ENCODE data around the gene INHBE.
"Not testable (repeated sequence)": the region's sequence is repeated elsewhere in the genome, so short reads cannot be mapped to it uniquely, and the experiment has no call there.

The INHBE gene

DNA sequence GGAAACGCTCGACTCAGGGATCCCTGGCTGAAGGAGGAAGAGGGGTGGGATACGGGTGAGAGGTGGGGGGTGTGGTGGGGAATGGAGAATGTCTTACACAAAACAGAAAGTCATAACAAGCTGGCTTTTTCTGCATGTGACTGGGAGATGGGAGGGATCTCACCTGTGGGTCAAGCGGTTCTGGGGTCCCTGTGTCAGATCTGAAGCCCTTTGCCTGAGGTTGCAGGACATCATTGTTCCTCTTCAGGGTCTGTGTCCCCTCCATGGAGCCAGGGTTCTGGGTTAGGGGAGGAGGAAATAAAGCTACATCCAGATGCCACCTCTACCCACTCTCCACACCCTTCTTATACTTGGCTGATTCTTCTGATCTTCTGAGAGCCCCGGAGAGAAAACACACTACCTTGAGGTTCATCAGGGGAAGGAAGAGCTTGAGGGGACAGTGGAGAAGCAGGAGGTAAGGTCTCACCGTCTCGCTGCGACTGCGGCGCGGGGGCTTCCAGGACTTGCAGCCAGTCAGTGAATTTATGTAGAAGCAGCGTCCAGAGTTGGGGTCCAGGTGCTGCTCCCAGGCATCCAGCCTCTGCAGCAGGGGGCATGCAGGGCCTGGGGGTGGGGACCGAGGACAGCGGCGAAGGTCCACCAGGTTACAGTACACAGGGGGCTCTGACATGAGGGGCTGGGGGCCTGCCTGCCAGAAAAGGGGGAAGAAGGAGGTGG, 22.0 kb downstream of the INHBE start:
- no peak for DNase-seq

DNA sequence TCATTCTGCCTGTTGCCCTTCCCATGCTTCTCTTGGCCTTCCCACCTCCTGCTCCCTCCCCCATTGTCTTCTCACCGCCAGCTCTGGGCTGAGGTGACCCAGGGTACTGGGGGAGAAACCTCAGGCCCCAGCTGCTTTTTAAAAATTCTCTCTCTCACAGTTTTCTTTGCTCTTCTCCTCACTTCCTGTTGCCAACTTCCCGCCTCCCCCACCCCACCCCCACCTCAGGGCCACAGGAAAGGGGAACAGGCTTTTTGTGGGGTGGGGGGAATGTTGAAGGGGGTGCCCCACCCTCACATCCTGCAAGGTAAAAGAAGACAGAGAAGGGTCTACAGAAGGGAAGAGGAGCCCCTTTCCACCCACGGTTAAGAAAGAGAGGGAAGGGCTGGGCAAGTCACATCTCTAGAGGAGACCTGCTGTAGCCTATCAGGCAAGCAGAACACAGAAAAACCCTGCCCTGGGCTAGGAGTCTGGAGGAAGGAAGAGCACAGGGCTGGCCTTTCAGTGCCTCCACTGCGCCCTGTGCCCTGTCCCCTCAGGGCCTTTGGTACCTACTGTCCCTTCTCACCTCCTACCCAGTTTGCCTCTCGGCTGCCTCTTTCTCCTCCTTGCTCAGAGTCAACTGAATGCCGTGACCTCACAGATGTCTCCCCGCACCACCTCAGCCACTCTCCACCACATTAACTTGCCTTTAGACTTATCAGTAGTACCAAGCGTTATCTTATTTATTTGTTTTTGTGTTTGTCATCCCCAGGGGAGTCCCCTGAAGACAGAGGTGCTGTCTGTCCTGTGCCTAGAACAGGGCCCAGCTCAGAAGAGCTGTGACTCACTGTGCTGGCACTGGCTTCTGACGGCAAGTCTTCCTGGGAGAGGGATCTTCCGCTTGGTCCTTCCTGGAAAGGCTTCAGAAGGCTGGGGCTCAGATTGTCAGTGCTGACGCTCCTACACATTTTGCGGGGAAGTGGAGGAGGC, 22.9 kb downstream of the INHBE start:
- DNase-seq: no peak

DNA sequence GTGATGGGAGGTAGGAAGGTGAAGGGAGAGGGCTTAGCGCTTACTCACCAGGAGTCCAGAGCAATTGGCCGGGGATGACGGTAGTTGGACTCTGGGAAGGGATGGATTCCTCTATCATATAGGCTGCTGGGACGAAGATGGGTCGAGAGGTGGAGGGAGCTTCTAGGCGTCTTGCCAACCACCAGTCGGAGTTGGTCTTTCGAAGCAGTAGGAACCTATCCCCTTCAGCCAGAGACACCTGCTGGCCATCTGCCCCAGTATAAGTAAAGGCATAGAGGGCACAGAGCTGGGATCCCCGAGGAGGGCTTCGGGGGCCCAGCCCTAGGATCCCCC, 23.9 kb downstream of the INHBE start:
- DNase-seq: no peak

DNA sequence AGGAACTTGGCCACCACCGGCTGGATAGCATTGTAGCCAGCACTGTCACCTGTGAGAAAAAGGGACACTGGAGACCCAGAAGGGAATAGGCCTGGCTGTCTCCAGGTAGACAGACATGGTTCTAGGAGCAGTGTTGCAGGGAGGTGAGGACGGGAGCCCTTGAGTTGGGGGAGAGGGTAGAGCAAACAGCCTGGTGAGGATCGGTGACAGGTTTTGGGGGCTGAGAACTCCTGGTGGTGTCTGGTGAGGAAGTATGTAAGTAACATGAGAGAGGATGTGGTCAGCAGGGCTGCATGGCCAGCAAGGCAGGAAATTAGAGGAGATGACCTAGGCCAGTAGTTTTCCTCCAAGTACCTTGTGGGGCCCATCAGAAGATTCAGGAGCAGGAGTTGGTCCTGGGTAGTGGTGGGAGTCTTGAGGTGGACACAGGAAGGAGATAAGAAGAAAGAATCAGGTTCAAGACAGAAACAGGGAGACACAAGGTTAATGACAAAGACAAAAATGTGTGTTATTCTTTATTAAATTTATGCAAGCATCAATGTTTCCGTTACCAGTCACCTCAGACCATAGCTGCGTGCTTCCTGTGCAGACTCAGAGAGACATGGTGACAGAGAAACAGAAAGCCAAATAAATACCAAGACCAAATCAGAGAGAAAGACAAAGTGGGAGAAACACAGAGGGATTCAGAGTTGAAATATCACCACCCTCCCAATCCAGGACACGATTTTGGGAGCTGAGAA, 24.4 kb downstream of the INHBE start, which contains the start of gene ARHGAP9:
ARHGAP9 (minus strand) TSS at position 491 of the 740 bp plus-strand sequence; CDS start at position 31, 460 bp downstream.
- DNase-seq: no peak

DNA sequence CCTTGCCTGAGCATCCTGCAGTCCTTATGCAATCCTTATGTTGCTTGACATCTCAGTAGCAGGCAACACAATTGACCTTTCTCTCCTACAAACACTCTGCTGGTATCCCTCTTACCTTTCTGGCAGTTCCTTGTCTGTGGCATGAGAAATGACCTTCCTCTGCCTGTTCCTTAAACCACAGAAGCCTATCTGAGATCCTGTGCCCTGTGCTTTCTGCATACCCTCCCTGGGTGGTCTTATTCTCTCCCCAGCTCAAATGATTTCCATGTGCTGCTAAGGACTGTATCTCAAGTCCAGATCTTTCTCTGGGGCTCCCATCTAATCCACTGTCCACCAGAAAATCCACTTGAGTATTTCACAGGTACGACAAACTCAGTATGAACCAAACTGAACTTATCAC, 26.6 kb downstream of the INHBE start:
- no peak for DNase-seq

DNA sequence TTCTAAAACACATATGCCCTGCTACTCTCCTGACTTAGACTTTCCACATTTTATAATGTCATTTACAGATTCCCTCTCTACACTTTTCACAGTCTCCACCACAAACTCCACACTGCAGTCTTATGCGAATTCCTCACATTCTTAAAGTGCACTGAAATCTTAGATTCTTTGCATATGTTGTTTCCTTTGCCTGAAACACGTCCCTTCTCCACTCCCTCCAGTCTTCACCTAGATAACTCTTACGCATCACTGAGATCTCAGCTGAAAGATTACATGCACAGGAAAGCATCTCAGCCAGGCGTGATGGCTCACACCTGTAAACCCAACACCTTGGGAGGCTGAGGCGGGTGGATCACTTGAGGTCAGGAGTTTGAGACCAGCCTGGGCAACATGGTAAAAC, 28.4 kb downstream of the INHBE start:
- no peak for DNase-seq

DNA sequence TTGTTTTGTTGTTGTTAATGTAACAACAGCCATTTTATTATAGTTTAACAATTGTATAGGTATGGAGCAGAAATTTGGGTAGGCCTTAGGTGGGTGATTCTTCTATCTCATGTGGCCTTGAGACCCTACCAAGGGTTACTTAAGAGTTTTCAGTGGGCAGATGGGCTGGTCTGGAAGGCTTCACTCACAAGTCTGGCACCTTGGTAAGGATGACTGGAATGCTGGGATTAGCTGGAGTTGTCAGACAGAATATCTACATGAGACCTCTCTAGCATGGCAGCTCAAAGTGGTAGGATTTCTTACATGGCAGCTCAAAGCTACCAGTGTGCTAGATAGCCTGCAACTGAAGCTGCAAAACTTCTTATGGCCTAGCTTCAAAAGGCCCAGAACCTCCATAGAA, 30.6 kb downstream of the INHBE start:
- no peak for DNase-seq

DNA sequence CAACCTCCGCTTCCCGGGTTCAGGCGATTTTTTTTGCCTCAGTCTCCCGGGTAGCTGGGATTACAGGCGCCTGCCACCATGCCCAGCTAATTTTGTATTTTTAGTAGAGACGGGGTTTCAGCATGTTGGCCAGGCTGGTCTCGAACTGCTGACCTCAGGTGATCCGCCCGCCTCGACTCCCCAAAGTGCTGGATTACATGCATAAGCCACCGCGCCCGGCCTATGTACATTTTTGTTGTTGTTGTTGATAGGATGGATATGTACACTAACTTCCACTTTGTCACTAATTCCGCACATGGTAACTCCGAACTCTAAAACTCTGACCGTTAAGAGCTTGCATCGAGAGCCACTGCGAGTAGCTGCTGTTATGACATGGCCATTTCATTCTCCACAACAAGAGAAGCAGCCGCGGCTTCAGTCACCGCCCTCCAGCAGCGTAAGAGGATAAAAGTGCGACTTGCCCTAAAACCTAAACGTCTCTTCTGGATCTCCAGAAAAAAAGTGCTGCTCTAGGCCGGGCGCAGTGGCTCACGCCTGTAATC, 32.0 kb downstream of the INHBE start:
- DNase-seq: no peak

DNA sequence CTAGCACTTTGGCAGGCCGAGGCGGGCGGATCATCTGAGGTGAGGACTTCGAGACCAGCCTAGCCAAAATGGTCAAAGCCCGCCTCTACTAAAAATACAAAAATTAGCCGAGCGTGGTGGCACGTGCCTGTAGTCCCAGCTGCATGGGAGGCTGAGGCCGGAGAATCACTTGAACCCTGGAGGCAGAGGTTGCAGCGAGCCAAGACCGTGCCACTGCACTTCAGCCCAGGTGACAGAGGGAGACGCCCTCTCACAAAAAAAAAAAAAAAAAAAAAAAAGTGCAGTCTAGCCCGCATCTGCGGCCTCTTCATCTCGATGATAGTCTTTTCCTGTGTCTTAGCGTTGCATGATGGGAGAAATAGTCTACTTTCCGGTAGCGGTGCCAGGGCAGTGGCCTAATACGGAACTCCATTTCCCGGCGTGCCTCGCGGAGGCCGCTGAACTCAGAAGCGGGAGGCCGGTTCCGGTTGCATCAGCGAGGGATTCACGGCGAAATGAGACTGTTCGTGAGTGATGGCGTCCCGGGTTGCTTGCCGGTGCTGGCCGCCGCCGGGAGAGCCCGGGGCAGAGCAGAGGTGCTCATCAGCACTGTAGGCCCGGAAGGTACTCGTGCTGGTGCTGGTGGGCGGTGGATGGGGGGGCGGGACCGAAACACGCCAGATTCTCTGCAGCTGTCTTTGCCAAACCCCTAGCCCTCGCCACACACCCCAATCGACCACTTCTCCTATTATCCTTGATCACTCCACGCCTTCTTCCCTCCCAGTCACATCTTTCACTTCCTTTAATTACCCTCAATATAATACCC, 32.7 kb downstream of the INHBE start, which contains the start of gene MARS1:
MARS1 (plus strand) TSS at position 472 of the 805 bp plus-strand sequence; CDS start at position 495, 23 bp downstream.
- peak; percentile 92 for DNase-seq

DNA sequence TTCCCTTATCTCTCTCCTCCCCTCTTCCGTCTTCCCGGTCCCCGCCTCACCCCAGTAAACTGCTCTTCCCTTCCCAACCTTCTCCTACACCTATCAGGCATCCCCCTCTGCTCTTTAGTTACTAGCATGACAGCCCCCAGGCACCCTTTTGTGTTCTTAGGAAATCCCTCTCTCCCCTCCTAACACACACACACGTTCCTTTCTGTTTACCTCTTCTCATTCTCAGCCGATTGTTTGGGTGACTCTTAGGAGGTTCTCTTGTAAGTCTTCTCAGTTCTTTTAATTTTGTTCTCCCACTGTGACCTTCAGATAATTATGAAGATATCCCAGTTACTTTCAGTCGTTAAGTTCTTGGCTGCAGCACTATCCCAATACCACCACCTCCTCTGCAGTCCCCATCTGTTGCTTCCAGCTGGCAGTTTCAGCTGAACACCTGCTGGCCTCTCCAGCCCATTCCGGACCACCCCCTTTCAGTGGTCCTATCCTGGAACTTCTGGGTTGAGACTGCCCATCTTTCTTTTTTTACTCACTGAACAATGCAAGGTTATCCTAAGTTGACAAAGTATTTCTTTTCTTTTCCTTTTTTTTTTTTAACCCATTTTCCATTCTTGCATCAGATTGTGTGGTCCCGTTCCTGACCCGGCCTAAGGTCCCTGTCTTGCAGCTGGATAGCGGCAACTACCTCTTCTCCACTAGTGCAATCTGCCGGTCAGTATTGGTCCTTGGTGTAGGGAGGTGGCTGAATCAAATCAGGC, 33.5 kb downstream of the INHBE start:
- DNase-seq: no peak

DNA sequence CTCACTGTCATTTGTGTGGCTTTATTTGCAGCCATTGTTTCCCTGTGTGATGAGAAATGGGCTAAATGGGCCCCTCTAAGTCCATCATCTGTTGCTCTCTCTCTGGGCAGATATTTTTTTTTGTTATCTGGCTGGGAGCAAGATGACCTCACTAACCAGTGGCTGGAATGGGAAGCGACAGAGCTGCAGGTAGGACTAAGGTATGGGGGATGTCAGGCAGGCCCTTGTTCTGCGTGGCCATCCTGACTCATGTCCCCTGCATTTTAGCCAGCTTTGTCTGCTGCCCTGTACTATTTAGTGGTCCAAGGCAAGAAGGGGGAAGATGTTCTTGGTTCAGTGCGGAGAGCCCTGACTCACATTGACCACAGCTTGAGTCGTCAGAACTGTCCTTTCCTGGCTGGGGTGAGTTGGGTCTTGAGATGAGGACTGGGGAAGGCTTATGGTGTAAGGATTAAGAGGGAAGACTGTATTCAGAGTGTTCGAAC, 34.1 kb downstream of the INHBE start:
- DNase-seq: no peak

DNA sequence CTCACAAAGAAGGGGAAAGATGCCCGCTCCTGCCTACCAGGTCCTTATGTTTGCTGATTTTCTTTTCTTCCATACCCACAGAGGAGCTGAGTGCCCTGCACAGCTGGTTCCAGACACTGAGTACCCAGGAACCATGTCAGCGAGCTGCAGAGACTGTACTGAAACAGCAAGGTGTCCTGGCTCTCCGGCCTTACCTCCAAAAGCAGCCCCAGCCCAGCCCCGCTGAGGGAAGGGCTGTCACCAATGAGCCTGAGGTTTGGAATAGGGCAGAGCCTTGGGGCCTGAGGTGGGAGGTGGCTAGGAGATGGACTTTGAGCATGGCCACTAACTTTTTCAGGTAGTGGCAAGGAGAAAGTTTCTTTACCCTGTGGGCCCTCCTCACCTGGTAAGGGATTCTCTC, 35.0 kb downstream of the INHBE start:
- no peak for DNase-seq

DNA sequence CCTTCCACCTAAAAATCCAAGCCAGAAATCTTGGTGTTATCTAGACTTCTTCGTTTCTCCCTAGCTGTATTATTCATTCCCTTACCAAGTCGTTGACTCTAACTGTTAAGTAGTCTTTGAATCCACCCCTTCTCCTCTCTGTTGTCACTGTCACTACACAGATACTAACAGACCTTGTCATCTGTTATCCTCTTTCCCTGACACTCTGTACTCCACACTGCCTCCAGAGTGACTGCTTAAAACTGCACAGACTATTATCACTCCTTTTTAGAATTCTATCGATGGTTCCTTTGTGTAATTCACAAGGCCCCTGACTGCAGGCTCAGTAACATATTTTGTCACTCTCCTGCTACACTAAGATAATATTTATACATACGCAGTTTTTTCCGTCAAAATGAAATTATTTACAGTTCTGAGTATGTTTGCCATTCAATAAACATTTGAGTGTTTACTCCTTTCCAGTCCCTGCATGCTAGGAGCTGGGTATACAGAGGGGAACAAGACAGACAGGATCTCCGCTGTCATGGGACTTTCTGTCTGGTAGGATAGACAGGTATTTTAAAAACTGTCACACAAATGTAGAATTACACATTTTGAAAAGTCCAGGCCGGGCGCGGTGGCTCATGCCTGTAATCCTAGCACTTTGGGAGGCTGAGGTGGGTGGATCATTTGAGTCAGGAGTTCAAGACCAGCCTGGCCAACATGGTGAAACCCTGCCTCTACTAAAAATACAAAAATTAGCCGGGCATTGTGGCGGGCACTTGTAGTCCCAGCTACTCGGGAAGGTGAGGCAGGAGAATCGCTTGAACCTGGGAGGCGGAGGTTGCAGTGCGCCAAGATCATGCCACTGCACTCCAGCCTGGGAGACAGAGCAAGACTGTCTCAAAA, 36.5 kb downstream of the INHBE start:
- DNase-seq: no peak

DNA sequence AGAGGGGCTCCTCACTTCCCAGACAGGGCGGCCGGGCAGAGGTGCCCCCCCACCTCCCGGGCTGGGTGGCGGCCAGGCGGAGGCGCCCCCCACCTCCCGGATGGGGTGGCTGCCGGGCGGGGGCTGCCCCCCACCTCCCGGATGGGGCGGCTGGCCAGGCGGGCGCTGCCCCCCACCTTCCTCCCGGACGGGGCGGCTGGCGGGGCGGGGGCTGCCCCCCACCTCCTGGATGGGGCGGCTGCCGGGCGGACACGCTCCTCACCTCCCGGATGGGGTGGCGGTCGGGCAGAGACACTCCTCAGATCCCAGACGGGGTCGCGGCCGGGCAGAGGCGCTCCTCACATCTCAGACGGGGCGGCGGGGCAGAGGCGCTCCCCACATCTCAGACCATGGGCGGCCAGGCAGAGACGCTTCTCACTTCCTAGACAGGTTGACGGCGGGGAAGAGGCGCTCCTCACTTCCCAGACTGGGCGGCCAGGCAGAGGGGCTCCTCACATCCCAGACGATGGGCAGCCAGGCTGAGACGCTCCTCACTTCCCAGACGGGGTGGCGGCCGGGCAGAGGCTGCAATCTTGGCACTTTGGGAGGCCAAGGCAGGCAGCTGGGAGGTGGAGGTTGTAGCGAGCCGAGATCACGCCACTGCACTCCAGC, 40.1 kb downstream of the INHBE start:
- DNase-seq: not testable (repeated sequence)

DNA sequence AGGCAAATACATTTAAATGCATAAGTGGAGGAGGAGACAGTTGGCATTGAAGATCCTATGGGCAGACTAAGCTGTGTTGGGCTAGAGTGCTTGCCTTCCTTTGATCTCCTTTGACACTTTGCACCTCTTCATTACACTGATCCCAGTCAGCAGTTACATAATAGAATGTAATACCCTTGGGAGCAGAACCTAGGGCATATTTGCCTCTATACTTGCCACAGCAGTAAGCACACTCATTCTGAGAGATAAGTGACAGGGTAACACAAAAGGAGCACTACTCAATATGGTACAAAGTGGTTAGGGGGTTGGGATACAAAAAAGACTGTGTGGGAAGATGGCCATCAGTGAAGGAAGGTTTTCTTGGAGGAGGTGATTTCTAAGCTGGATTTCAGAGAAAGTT, 41.7 kb downstream of the INHBE start:
- DNase-seq: no peak

DNA sequence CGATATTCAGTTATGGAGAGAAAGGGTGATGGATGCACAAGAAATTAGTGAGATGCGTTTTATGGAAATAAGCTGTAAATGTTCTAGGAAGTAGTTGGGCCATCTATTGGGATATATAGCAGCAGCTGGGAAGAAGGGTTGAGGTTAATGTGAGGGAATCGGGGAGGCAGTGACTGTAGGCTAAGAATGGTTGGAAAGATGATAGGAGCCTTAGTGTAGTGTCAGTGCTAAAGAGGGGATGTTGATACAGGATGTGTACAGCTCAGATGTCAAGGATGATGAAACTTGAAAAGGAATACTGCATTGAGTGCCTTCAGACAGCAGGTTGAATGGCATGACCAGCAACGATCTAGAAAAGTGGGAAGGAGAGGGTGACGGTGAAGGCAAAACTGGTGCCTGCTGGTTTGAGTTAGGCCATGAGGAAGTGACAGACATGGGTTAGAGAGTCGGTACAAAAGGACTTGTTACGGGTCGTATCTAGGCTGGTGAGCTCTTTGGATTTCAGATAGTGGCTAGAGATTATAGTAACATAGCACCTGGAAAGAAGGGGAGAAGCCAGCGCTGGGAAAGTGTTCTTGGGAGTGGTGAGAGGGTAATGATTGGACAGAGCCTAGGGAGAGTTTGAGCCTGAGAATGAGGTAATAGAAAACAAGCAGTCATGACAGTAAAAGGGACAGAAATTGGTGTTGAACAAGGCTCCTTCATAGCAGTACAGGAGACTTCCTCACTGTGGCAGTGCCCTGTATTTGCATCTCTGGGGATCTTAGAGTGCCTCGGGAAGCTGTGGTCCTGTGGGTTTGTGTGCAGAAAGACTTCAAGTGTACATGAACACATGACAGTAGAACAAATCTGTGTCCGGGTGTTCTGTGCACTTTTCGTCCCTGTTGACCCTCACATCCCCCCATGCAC, 42.4 kb downstream of the INHBE start:
- no peak for DNase-seq

DNA sequence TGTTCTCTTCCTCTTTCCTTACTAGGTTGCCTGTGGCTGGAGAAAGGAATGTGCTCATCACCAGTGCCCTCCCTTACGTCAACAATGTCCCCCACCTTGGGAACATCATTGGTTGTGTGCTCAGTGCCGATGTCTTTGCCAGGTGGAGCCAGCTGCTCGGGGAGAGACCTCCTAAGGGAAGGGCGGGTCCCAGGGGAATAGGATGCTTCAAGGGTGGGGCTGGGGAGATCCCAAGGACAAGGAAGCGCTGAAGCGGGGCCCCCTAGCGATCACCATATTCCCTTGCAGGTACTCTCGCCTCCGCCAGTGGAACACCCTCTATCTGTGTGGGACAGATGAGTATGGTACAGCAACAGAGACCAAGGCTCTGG, 43.0 kb downstream of the INHBE start:
- DNase-seq: no peak

DNA sequence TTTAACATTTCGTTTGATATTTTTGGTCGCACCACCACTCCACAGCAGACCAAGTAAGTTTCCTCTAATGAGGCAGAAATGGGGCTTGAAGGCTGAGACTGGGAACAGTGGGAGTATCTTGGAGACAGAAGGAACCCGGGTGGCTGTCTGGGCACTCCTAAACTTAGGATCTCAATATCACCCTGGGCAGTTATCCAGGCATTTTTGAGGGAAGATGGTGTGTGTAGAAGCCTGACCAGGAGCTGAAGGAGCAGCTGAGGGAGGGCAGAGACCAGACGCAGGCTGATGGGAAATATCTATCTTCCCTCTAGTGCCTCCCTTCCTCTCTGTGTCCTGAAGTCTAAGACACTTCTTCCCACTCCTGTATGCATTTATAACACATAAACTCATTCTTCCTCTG, 43.5 kb downstream of the INHBE start:
- DNase-seq: no peak

DNA sequence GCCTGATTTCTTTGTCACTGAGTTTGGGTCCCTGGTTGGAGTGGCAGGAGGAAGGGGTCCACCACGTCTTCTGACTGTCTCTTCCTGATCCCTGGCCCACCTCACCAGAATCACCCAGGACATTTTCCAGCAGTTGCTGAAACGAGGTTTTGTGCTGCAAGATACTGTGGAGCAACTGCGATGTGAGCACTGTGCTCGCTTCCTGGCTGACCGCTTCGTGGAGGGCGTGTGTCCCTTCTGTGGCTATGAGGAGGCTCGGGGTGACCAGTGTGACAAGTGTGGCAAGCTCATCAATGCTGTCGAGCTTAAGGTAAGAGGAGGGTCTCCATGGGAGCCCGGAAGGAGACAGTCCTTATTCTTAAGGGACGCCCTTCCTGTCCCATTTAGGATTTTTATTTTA, 45.1 kb downstream of the INHBE start:
- no peak for DNase-seq
